ENCODE results near the gene BOD1L2.

BOD1L2 gene

GRCh38 chr18:57150828-57151227, 3.9 kb downstream of the BOD1L2 start:
- DNase-seq (ENCODE audit: low read depth): no peak

DNA sequence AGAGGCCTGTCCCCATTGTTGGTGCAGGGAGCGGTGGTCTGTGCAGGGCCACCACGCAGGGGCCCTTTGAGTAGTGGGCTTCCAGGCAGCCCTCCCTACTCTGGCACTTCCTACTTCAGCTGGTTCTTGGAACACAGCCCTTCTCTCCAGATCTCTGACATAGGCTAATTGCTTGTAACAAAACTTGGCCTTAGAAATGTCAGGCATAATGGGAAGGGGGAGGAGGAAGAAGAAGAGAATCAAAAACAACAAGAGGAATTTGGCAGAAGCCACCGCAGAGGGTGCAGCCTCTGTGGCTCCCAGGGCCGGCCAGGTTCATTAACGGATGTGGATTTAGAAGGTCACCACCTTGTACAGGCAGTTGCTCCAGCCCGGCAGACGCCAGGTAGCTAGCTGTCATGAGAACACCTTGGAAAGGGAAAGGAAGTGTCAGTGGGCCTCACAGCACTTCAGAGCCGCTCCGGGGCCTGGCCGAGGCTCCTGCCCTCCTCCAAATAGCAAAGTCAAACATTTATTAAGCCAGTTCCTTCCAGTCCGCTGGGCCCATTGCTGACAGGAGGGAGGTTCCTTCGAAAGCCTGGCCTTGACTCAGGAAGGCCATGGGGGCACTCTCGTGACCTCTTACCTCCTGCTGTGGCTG, 7.4 kb downstream of the BOD1L2 start:
- no peak for DNase-seq (ENCODE audit: low read depth)

DNA sequence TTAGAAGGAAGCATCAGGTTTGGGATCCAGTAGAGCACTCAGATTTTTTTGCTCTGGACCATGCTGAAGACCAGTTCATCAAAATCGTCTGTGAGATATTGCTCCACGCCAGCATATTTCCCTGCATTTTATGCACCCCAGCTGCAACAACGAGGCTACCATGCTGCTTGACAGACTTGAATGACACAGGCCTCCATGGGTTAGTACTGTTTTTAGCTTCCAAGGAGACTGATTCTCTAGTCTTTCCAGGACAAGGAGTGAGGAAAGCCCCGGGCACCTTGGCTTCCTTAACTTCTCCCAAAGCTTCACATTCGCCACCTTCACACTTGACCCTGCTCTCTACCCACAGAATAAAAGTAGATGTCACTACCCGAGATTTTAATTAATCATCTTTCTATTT, 17.5 kb downstream of the BOD1L2 start:
- no peak for DNase-seq (ENCODE audit: low read depth)

DNA sequence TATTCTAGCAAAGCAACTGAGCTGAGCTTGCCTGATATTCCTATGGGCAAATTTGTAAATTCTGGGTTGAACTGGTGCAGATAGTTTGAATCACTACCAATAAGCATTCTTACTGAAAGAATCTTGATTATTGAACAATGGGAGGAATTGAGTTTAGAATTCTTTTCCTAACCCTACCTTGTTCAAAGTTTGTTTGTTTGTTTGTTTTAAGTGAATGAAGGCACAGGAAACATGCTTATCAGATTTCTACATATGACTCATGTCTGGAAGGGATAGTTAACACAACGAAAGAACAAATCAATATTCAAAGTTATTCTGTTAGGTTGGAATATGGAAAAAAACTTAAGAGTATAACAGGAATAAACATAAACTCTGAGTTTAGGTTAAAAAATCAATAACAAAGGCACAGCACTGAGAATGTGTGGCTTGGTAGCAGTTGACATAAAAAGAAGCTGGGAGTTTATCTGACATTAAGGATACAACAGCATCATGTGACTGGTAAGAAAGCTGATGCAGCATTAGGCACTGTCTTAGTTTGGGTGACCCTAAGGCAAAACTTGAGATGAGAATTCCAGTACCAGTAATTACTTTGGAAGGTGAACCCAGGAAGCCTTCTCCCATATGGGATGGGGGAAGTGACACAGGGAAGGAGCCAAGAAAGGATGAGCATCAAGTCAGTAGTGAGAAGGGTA, 20.9 kb downstream of the BOD1L2 start:
- DNase-seq (ENCODE audit: low read depth): no peak

DNA sequence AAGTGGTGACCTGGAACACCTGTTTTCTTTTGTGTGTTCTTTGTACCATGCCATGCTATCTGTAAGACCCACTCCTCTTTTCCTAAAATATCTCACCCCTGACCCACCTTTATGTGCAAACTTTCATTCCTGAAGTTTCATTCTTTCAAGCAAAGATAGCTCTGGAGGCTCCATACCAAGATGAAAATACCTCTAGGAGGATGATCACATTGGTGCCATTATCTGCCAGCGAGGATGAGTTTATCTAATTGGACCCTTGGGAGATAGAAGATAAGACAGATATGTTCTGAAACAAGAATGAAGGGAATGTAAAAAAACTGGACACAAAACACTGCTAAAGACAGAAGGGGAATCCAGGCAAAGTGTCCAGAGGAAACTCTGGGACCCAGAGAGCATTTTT, 24.1 kb downstream of the BOD1L2 start:
- DNase-seq (ENCODE audit: low read depth): no peak

DNA sequence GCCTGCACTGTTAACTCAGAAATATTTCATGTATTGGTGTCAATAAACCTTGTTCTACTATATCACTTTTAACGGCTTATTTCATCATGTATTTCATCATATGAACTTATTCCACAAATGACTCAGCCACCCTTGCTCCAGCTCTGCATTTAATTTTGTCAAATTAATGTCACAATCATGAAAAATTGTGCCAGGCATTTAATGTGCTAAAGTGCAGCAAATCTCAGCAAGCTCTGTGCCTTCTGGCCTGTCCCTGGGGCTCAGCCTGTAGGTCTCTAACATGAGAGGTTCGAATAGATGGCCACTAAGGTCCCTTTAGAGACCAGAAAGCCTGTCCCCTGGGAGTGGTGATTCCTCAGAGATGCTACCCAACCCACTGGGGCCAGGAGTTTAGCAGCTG, 28.6 kb downstream of the BOD1L2 start:
- no peak for DNase-seq (ENCODE audit: low read depth)

GRCh38 chr18:57185434-57185833, 38.5 kb downstream of the BOD1L2 start:
- DNase-seq (ENCODE audit: low read depth): no peak

- no peak for DNase-seq (ENCODE audit: low read depth)
Observed at GRCh38 chr18:57188851-57189557, 42.1 kb downstream of the BOD1L2 start.

DNA sequence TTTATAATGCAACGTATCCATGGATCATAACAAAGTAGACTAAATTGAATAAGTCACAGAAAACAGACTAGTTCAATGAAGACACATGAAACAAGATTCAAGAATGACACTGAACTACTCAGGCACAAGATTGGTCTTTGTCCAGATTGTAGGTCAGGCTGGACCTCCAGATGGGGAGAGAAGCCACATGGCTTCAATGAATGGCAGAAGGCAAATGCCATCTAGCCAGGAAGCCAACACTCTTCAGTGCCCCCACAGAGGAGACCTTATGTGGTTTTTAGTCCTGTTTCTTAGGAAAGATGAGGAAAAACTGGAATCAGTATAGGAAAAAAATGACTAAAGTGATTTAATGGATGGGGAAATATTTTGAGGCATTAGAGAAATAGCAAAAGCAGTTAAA, 43.1 kb downstream of the BOD1L2 start:
- no peak for DNase-seq (ENCODE audit: low read depth)

DNA sequence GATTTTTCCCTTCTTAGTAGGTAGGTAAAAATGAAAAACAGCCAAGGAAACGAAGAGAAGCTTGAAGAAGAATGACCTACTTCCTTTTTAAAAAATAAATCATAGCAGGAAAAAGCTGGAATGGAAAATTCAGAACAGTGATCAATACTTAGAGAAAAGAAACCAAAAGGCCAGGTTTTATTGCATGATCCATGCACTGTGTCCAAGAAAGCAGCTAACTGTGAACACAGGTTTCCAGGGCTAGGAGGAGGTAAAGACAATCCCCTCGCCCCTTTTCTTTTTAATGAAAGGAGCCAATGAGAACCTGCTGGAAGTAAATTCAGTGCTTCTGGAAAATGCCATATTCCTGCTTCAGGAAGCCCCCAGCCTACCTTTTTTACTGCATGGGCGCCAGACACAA, 47.2 kb downstream of the BOD1L2 start:
- DNase-seq (ENCODE audit: low read depth): no peak

GRCh38 chr18:57194622-57195021, 47.7 kb downstream of the BOD1L2 start:
- DNase-seq (ENCODE audit: low read depth): no peak

DNA sequence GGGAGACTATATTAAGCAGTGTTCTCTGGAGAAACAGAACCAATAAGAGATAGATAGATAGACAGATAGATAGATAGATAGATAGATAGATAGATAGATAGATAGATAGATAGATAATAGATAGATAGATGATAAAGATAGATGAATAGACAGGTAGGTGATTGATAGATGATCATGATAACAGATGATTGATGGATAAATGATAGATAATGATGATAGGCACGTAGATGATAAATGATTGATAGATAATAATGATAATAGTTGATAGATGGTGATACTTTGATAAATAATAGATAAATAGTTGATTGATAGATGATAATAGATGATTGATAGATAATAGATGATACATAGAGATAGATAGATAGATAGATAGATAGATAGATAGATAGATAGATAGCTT, 48.5 kb downstream of the BOD1L2 start:
- no peak for DNase-seq (ENCODE audit: low read depth)

- no peak for DNase-seq (ENCODE audit: low read depth)
Observed at GRCh38 chr18:57197261-57197660, 50.4 kb downstream of the BOD1L2 start.

DNA sequence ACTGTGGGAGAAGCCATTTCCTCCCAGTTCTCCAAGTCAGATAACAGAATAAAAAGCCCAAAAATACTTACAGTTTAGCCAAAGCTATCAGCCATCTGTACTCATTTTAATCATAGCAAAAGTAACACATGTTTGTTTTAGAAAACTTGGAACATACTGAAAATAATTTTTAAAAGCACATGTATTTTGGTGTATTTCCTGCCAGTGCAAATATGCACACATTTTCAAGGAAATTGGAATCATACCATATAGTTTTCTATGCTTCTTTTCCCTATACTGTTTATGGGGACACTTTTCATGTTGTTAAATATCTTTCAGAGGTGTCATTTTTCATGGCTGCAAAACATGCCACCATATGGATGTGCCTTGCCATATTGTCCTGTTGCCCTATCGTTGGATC, 51.2 kb downstream of the BOD1L2 start:
- no peak for DNase-seq (ENCODE audit: low read depth)

Measured in stimulated activated CD8-positive, alpha-beta memory T cell treated with anti-CD3 and anti-CD28 coated beads, Interleukin-12 subunit alpha, Interleukin-12 subunit beta, amount 100 ng/mL, for 1 hour (primary cell).